Thoracic aorta (tissue), 2 donors: ENCODE results near the gene CHRNA7. TPM values are rescaled to one million over a fixed set of nuclear protein-coding genes. Genes with fewer than 3 reads are reported as not detected.

Source experiments
- ATAC-seq: fragments of 150-250 bp; one replicate; pipeline ENCODE4 v1.8.0; 2017; ENCODE audit warnings: low read depth; ENCODE audit not compliant: insufficient number of reproducible peaks, low FRiP score
- DNase-seq: peaks from one replicate; pipeline ENCODE4 v3.0.0-alpha.2; 2020; ENCODE audit warnings: low spot score
- H3K27ac ChIP-seq, 2 donors: fragments of 200-600 bp; sonication (generic); 1 replicate in 1 of 2; 2 replicates in 1 of 2; pipeline ENCODE4 v1.5.1; 2016; ENCODE audit warnings: mild to moderate bottlenecking in 2 of 2, moderate library complexity in 2 of 2
- H3K27me3 ChIP-seq: fragments of 200-600 bp; sonication (generic); replicated peaks from 2 replicates; pipeline ENCODE4 v1.6.0; 2016; ENCODE audit warnings: mild to moderate bottlenecking; ENCODE audit not compliant: insufficient read depth
- H3K36me3 ChIP-seq: fragments of 200-600 bp; sonication (generic); one replicate; pipeline ENCODE4 v1.5.1; 2016
- H3K4me1 ChIP-seq, 2 donors: fragments of 200-600 bp; sonication (generic); 1 replicate in 1 of 2; 2 replicates in 1 of 2; pipeline versions ENCODE4 v1.5.1 to v1.6.0; 2016; ENCODE audit warnings: low read depth in 2 of 2, mild to moderate bottlenecking in 1 of 2; ENCODE audit not compliant: control insufficient read depth in 1 of 2
- H3K4me3 ChIP-seq: fragments of 200-600 bp; sonication (generic); 2 replicates; pipeline ENCODE4 v1.5.1; 2016; ENCODE audit warnings: mild to moderate bottlenecking
- H3K9me3 ChIP-seq: fragments of 200-600 bp; sonication (generic); 2 replicates; pipeline ENCODE4 v1.5.1; 2016
- CTCF ChIP-seq: fragments of 200-600 bp; sonication (generic); IDR thresholded peaks from one replicate; pipeline ENCODE4 v1.5.1; 2019; ENCODE audit warnings: antibody characterized with exemption
- total RNA-seq, 2 donors: library from RNA; depleted of rRNA; stranded (reverse); fragments of >200 nt; gene quantifications; one replicate each; pipeline versions ENCODE4 v1.1.0 to v1.2.3, GENCODE V29; 2016

Gene CHRNA7
- total RNA-seq, 2 donors from 2014 or later: 0.95 to 1.9 TPM

GRCh38 chr15:32218666-32219065 is 188.4 kb downstream of the CHRNA7 start:
- Histone ChIP-seq H3K4me1 (no peaks in the 10 kb centered on the region), H3K9me3 (peaks cover 2% of the 10 kb centered on the region), H3K4me3 (no peak overlapping the region), H3K36me3 (no peaks in the 10 kb centered on the region), H3K27ac (no peak overlapping the region), H3K27me3 (no peaks in the 10 kb centered on the region)
- DNase-seq (no peak), ATAC-seq (no peak)
- no peak for TF ChIP-seq CTCF

Other genes with a start within 250 kb of the CHRNA7 start
- gene OTUD7A, start 159.8 kb upstream of the CHRNA7 start, total RNA-seq: 1 to 10 TPM; 3.4 to 4.7 TPM